Breast epithelium (tissue), 3 donors: ENCODE measurements around the gene LAMC1.

Source experiments
- CTCF ChIP-seq, 3 donors: fragments of 450-650 bp; IDR thresholded peaks; one replicate each; pipeline ENCODE4 v1.5.1; 2016 to 2017; ENCODE audit warnings: antibody characterized with exemption in 3 of 3, mild to moderate bottlenecking in 3 of 3, moderate library complexity in 3 of 3
- POLR2A ChIP-seq: fragments of 450-650 bp; IDR thresholded peaks from one replicate; pipeline ENCODE4 v1.6.1; 2016; ENCODE audit warnings: antibody characterized with exemption, mild to moderate bottlenecking, moderate library complexity

DNA sequence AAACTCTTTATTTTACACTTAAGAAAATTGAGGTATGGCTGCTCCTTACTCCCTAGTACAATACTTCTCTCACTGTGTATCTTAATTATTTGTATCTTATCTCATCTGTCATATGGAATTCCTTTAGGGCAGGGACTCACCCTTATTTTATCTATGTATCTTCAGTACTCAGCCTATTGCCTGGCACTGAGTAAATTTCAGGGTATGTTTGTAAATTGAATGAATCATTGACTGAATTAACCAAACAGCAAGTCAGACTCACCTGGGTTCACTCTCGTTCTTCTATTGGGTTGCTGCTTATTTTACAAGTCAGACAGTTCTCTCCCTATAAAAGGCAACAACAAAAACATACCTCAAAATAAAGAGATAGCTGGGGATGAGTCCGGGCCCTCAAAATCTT lies 63.8 kb downstream of the LAMC1 start:
- no peak for TF ChIP-seq CTCF (IDR thresholded peaks at IDR 0.05)
- no peak for TF ChIP-seq POLR2A
